Frontal cortex (tissue), 4 donors: Measurements from ENCODE around the gene PSG3. TPM values are rescaled to one million over a fixed set of nuclear protein-coding genes. Genes with fewer than 3 reads are reported as not detected.
"Not testable (repeated sequence)": the region's sequence is repeated elsewhere in the genome, so short reads cannot be mapped to it uniquely, and the experiment has no call there.

Experiments used
- DNase-seq, 2 donors: peaks; one replicate each; pipeline ENCODE4 v3.0.0; 2012; ENCODE audit warnings: low spot score in 2 of 2
- FAIRE-seq: peaks from 2 replicates; lab custom pipeline; 2012; peaks lifted over from hg19 to GRCh38; lab: Jason Lieb, UNC
- total RNA-seq: library from RNA; depleted of rRNA; stranded (reverse); fragments of >200 nt; gene quantifications from one replicate; pipeline ENCODE4 v1.2.3, GENCODE V29; 2014
- donor health status: control.
- donor health status: control.
- donor health status: control.

Gene PSG3
- total RNA-seq, 1 donor from 2014 or later: not detected

GRCh38 chr19:42697884-42698283 lies 42.4 kb downstream of the PSG3 start:
- FAIRE-seq: no peak
- DNase-seq: no peak

GRCh38 chr19:42695811-42696503 lies 44.3 kb downstream of the PSG3 start:
- DNase-seq: no peak
- no peak for FAIRE-seq

GRCh38 chr19:42693760-42694350 lies 46.4 kb downstream of the PSG3 start:
- no peak for FAIRE-seq
- peak in 1 of 2 donors; percentile 17 for DNase-seq

GRCh38 chr19:42683917-42684513 lies 56.3 kb downstream of the PSG3 start:
- DNase-seq (no peak), FAIRE-seq (no peak)

- not testable (repeated sequence) for DNase-seq
Measured at GRCh38 chr19:42676326-42676725, 64.0 kb downstream of the PSG3 start.

DNA sequence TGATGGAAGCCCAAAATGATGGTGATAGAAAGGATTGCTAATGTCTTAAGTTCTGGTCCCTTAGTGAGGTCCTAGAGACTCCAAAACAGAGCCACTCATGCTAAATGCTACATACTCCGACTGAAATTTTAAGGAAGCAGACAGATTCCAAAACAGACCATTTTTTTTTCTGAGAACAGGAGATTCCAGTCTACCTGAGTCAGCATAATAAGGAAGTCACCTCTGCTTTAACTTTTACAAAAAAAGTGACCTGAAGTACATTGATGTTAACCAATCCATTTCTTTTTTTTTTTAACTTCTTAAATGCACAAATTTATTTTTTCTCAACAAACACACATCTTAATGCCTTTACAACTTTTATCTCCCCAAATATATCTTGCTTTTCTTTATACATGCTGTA lies 65.7 kb downstream of the PSG3 start:
- not testable (repeated sequence) for DNase-seq

More at GRCh38 chr19:42676326-42676725, 64.0 kb downstream of the PSG3 start:
- not testable (repeated sequence) for FAIRE-seq

More for the DNA sequence above, 65.7 kb downstream of the PSG3 start:
- not testable (repeated sequence) for FAIRE-seq

Other genes with a start within 250 kb of the PSG3 start
- gene CEACAM1, start 212.0 kb downstream of the PSG3 start, total RNA-seq: not detected
- gene CEACAM8, start 145.6 kb downstream of the PSG3 start, total RNA-seq: under 0.01 TPM
- gene PSG8, start 25.2 kb upstream of the PSG3 start, total RNA-seq: not detected
- gene PSG1, start 139.2 kb upstream of the PSG3 start, total RNA-seq: not detected
- not detected for gene PSG6, start 177.4 kb upstream of the PSG3 start, total RNA-seq
- not detected for gene PSG7, start 196.7 kb upstream of the PSG3 start, total RNA-seq